H1 (cell line): ENCODE results near the gene SYT2. TPM values are rescaled to one million over a fixed set of nuclear protein-coding genes. Genes with fewer than 3 reads are reported as not detected.

ENCODE experiments used
- CTCF ChIA-PET: fragments of 300-600 bp; sonication (Branson Sonifier 250); formaldehyde crosslinking; loops from one replicate; lab custom pipeline; 2021; ENCODE audit not compliant: partially characterized antibody; lab: Charles Lee
- POLR2A ChIA-PET: fragments of 300-600 bp; sonication (Branson Sonifier 250); formaldehyde crosslinking; loops from one replicate; lab custom pipeline; 2021; ENCODE audit warnings: inconsistent platforms; ENCODE audit not compliant: partially characterized antibody; lab: Charles Lee
- DNase-seq, 2 experiments: peaks; one replicate each; pipeline versions ENCODE4 v3.0.0 to v3.0.0-alpha.2; 2010 to 2022; ENCODE audit warnings: low spot score in 2 of 2, low read depth in 1 of 2, mixed read lengths in 1 of 2
- FAIRE-seq: peaks from 2 replicates; lab custom pipeline; 2011; peaks lifted over from hg19 to GRCh38; lab: Jason Lieb, UNC
- H2AFZ ChIP-seq: 2 replicates; pipeline ENCODE4 v1.8.1; 2012; ENCODE audit warnings: low read length, inconsistent platforms
- H2AK5ac ChIP-seq: 2 replicates; pipeline ENCODE4 v1.6.1; 2013; ENCODE audit warnings: low read depth, low read length
- H2BK120ac ChIP-seq: replicated peaks from 2 replicates; pipeline ENCODE3; 2013; ENCODE audit warnings: low read depth, low read length, inconsistent platforms
- H2BK12ac ChIP-seq: 2 replicates; pipeline ENCODE4 v1.6.1; 2013; ENCODE audit warnings: low read depth, low read length
- H2BK15ac ChIP-seq: 2 replicates; pipeline ENCODE4 v1.6.1; 2013; ENCODE audit warnings: low read length
- H2BK20ac ChIP-seq: 2 replicates; pipeline ENCODE4 v1.6.1; 2013; ENCODE audit warnings: low read length
- H2BK5ac ChIP-seq: 2 replicates; pipeline ENCODE4 v1.6.1; 2013; ENCODE audit warnings: low read depth, low read length
- H3K14ac ChIP-seq: 2 replicates; pipeline ENCODE4 v1.6.1; 2013; ENCODE audit warnings: inconsistent platforms; ENCODE audit not compliant: insufficient read length
- H3K18ac ChIP-seq: 2 replicates; pipeline ENCODE4 v1.6.1; 2013; ENCODE audit warnings: low read length; ENCODE audit errors: extremely low read depth
- H3K23ac ChIP-seq: 2 replicates; pipeline ENCODE4 v1.6.1; 2013; ENCODE audit warnings: inconsistent platforms; ENCODE audit not compliant: insufficient read length
- H3K23me2 ChIP-seq: 2 replicates; pipeline ENCODE4 v1.6.1; 2013; ENCODE audit warnings: low read depth, low read length
- H3K27ac ChIP-seq: 2 replicates; pipeline ENCODE4 v1.6.1; 2011; ENCODE audit warnings: low read depth, low read length, inconsistent platforms
- H3K27me3 ChIP-seq, 4 experiments: replicated peaks in 1 of 4; 1 replicate in 1 of 4; 2 replicates in 3 of 4; pipeline versions ENCODE4 v1.6.1 to v1.8.1; 2011 to 2013; ENCODE audit warnings: low read length in 3 of 4, mild to moderate bottlenecking in 3 of 4, inconsistent platforms in 2 of 4, mixed read lengths in 2 of 4, moderate library complexity in 1 of 4; ENCODE audit not compliant: control insufficient read depth in 3 of 4, insufficient read depth in 3 of 4; ENCODE audit errors: extremely low read depth in 1 of 4
- H3K36me3 ChIP-seq, 4 experiments: 2 replicates each; pipeline versions ENCODE4 v1.6.1 to v1.8.1; 2011 to 2013; ENCODE audit warnings: mild to moderate bottlenecking in 4 of 4, low read length in 3 of 4, moderate library complexity in 2 of 4, control low read depth in 1 of 4, inconsistent platforms in 1 of 4; ENCODE audit not compliant: insufficient read depth in 4 of 4, control insufficient read depth in 2 of 4
- H3K4ac ChIP-seq: replicated peaks from 2 replicates; pipeline ENCODE3; 2013; ENCODE audit warnings: low read length, low read depth, mixed read lengths, inconsistent platforms; ENCODE audit not compliant: insufficient read length
- H3K4me1 ChIP-seq, 4 experiments: replicated peaks in 1 of 4; 1 replicate in 1 of 4; 2 replicates in 3 of 4; pipeline versions ENCODE4 v1.6.1 to v1.8.1; 2011 to 2013; ENCODE audit warnings: low read length in 3 of 4, inconsistent platforms in 2 of 4, mixed read lengths in 1 of 4; ENCODE audit not compliant: insufficient read depth in 4 of 4, control insufficient read depth in 3 of 4
- H3K4me2 ChIP-seq, 2 experiments: 2 replicates each; pipeline versions ENCODE4 v1.6.1 to v1.8.1; 2011 to 2013; ENCODE audit warnings: low read depth in 2 of 2, low read length in 2 of 2, control low read depth in 1 of 2, inconsistent platforms in 1 of 2, mild to moderate bottlenecking in 1 of 2; ENCODE audit not compliant: insufficient read depth in 1 of 2
- H3K4me3 ChIP-seq, 4 experiments: fragments of 200-600, 300-600 bp in 1 of 4; sonication (generic), shearing (Covaris generic), sonication (Bioruptor Twin) in 1 of 4; 2 replicates each; pipeline versions ENCODE4 v1.5.1 to v1.8.1; 2011 to 2016; ENCODE audit warnings: low read length in 4 of 4, low read depth in 3 of 4, control low read depth in 2 of 4, inconsistent platforms in 2 of 4, mild to moderate bottlenecking in 2 of 4, mixed read lengths in 1 of 4, moderate library complexity in 1 of 4; ENCODE audit not compliant: insufficient read depth in 2 of 4; ENCODE audit errors: extremely low read depth in 1 of 4
- H3K56ac ChIP-seq: replicated peaks from 2 replicates; pipeline ENCODE3; 2013; ENCODE audit warnings: low read depth, mild to moderate bottlenecking, mixed read lengths, low read length, inconsistent platforms; ENCODE audit not compliant: insufficient read length
- H3K79me1 ChIP-seq: 2 replicates; pipeline ENCODE4 v1.6.1; 2013; ENCODE audit warnings: low read depth, low read length, control low read depth
- H3K79me2 ChIP-seq, 2 experiments: 2 replicates each; pipeline versions ENCODE4 v1.6.1 to v1.8.1; 2012 to 2013; ENCODE audit warnings: low read length in 2 of 2, mild to moderate bottlenecking in 2 of 2, inconsistent platforms in 1 of 2; ENCODE audit not compliant: insufficient read depth in 2 of 2, control insufficient read depth in 1 of 2
- H3K9ac ChIP-seq, 4 experiments: replicated peaks in 1 of 4; 1 replicate in 1 of 4; 2 replicates in 3 of 4; pipeline versions ENCODE4 v1.6.1 to v1.8.1; 2011 to 2013; ENCODE audit warnings: low read depth in 3 of 4, low read length in 3 of 4, control low read depth in 2 of 4, mild to moderate bottlenecking in 2 of 4, moderate library complexity in 2 of 4, inconsistent platforms in 1 of 4; ENCODE audit errors: extremely low read depth in 1 of 4
- H3K9me3 ChIP-seq, 2 experiments: 2 replicates each; pipeline versions ENCODE4 v1.6.1 to v1.8.1; 2012 to 2013; ENCODE audit warnings: mild to moderate bottlenecking in 2 of 2, moderate library complexity in 2 of 2, control low read depth in 1 of 2, inconsistent platforms in 1 of 2, low read depth in 1 of 2, low read length in 1 of 2, mixed read lengths in 1 of 2; ENCODE audit not compliant: insufficient read depth in 2 of 2
- H4K20me1 ChIP-seq, 2 experiments: replicated peaks in 1 of 2; 2 replicates each; pipeline versions ENCODE3 to v1.8.1; 2011 to 2013; ENCODE audit warnings: inconsistent platforms in 2 of 2, low read length in 2 of 2, mild to moderate bottlenecking in 1 of 2; ENCODE audit not compliant: insufficient read depth in 2 of 2, control insufficient read depth in 1 of 2
- H4K5ac ChIP-seq: 2 replicates; pipeline ENCODE4 v1.6.1; 2013; ENCODE audit warnings: low read length, low read depth, mixed read lengths, inconsistent platforms; ENCODE audit not compliant: insufficient read length
- H4K8ac ChIP-seq: 2 replicates; pipeline ENCODE4 v1.8.0; 2013; ENCODE audit warnings: mild to moderate bottlenecking, moderate library complexity, low read length, inconsistent platforms; ENCODE audit not compliant: insufficient read depth; ENCODE audit errors: extremely low read depth
- H4K91ac ChIP-seq: replicated peaks from 2 replicates; pipeline ENCODE3; 2013; ENCODE audit warnings: low read length, mixed read lengths, inconsistent platforms; ENCODE audit not compliant: insufficient read length
- BACH1 ChIP-seq: IDR thresholded peaks from 2 replicates; pipeline ENCODE4 v1.6.1; 2012; ENCODE audit warnings: low read length, improper control_type of control experiment
- CTBP2 ChIP-seq: IDR thresholded peaks from 2 replicates; pipeline ENCODE4 v1.7.0; 2011; ENCODE audit warnings: borderline replicate concordance, mild to moderate bottlenecking, moderate library complexity, mixed read lengths, low read length; ENCODE audit not compliant: insufficient read depth, insufficient read length
- CTCF ChIP-seq, 3 experiments: IDR thresholded peaks; 1 replicate in 2 of 3; 2 replicates in 1 of 3; pipeline versions ENCODE4 v1.5.1 to v1.6.1; 2011; ENCODE audit warnings: low read length in 3 of 3, mild to moderate bottlenecking in 3 of 3, inconsistent platforms in 2 of 3, low read depth in 1 of 3, moderate library complexity in 1 of 3; ENCODE audit not compliant: insufficient read depth in 1 of 3; ENCODE audit errors: control extremely low read depth in 1 of 3
- E2F6 ChIP-seq: IDR thresholded peaks from 2 replicates; pipeline ENCODE4 v1.6.1; 2012; ENCODE audit warnings: inconsistent platforms
- KDM1A ChIP-seq: fragments of 200-600, 300-600 bp; sonication (generic); IDR thresholded peaks from 2 replicates; pipeline ENCODE4 v1.7.1; 2016; ENCODE audit warnings: mild to moderate bottlenecking, low read length, borderline replicate concordance
- KDM4A ChIP-seq: IDR thresholded peaks from one replicate; pipeline ENCODE4 v1.7.1; 2012; ENCODE audit warnings: low read depth, mild to moderate bottlenecking, moderate library complexity, low read length, inconsistent platforms; ENCODE audit not compliant: severe bottlenecking
- KDM5A ChIP-seq: fragments of 200-600 bp; IDR thresholded peaks from 2 replicates; pipeline ENCODE4 v1.7.1; 2012; ENCODE audit warnings: mild to moderate bottlenecking, low read length, inconsistent platforms, mixed read lengths
- MAX ChIP-seq: IDR thresholded peaks from 2 replicates; pipeline ENCODE4 v1.6.1; 2012; ENCODE audit warnings: inconsistent platforms
- POU5F1 ChIP-seq: IDR thresholded peaks from 2 replicates; pipeline ENCODE4 v1.6.1; 2011; ENCODE audit warnings: low read depth, mild to moderate bottlenecking, low read length, moderate library complexity
- RXRA ChIP-seq: IDR thresholded peaks from 2 replicates; pipeline ENCODE4 v1.6.1; 2011; ENCODE audit warnings: low read depth, mild to moderate bottlenecking, low read length, moderate library complexity; ENCODE audit not compliant: insufficient read depth
- SP1 ChIP-seq: IDR thresholded peaks from 2 replicates; pipeline ENCODE4 v1.6.1; 2011; ENCODE audit warnings: low read depth, low read length
- WGBS, 2 experiments: shearing (Covaris generic) in 1 of 2; methylation state at CpG; one replicate each; pipeline versions ENCODE4 v1.1.6 to v1.1.7; 2013 to 2015; ENCODE audit warnings: low lambda C conversion rate in 2 of 2, mixed read lengths in 2 of 2, inconsistent platforms in 1 of 2, low coverage in 1 of 2, missing lambda C conversion rate in 1 of 2; ENCODE audit not compliant: insufficient replicate concordance in 2 of 2, insufficient coverage in 1 of 2, insufficient read length in 1 of 2; ENCODE audit errors: extremely low coverage in 1 of 2, missing lambda C conversion rate in 1 of 2; 5-methylcytosine and 5-hydroxymethylcytosine counted together
- polyA plus RNA-seq, 7 experiments: library from polyadenylated mRNA; depleted of rRNA in 3 of 7; stranded (reverse) in 5 of 7; unstranded in 2 of 7; fragments of >200 nt in 5 of 7; fragments of 200-250 nt in 2 of 7; gene quantifications; 1 replicate in 5 of 7; 2 replicates in 1 of 7; 4 replicates in 1 of 7; pipeline versions ENCODE4 v1.2.1 to v1.2.3, GENCODE V29; 2011 to 2013; ENCODE audit warnings: missing spikeins in 2 of 7, mixed read lengths in 2 of 7
- total RNA-seq: library from RNA; stranded (reverse); fragmentation: NEBNext Ultra II Directional; extraction: Animal tissue kit (Norgen Biotek cat#: 25700); gene quantifications from 2 replicates; pipeline ENCODE4 v1.2.1, GENCODE V29; 2021

The SYT2 gene
- total and polyA plus RNA-seq, 2 of the 8 experiments (the other 6 are each of a cell fraction or from before 2014, with no cell fraction given): 2.8 to 11.0 TPM

- no peak overlapping the region for H2AK5ac ChIP-seq
- WGBS, 2 experiments: 75% methylated on average over 2 of the region's 3 CpGs; no CpG with 5 or more reads in 1 of the 2 experiments
- TF ChIP-seq SP1 (no peak), POU5F1 (no peak), CTCF (IDR thresholded peaks at IDR 0.05; ENCODE audit: control extremely low read depth in 1 of 3, insufficient read depth in 1 of 3, low read depth in 1 of 3, low read length in 3 of 3) (no peak), RXRA (no peak), KDM4A (no peak), KDM1A (no peak), KDM5A (no peak), E2F6 (no peak), BACH1 (no peak), CTBP2 (no peak), MAX (no peak)
These were observed 88.8 kb downstream of the SYT2 start for GRCh38 chr1:202621446-202621845.

More at GRCh38 chr1:202621446-202621845, 88.8 kb downstream of the SYT2 start:
- no peak overlapping the region for H3K18ac ChIP-seq
- no peak overlapping the region for H4K8ac ChIP-seq
- no peak overlapping the region for H2BK120ac ChIP-seq
- H3K56ac ChIP-seq: no peak overlapping the region
- no peak overlapping the region for H2BK5ac ChIP-seq
- peaks cover 0 to 7% of the 10 kb centered on the region in 2 experiments for H4K20me1 ChIP-seq
- no peak overlapping the region for H4K91ac ChIP-seq
- H3K23ac ChIP-seq: no peak overlapping the region
- H2BK12ac ChIP-seq: no peak overlapping the region
- no peaks in the 10 kb centered on the region for H3K79me2 ChIP-seq
- H2AFZ ChIP-seq: no peak overlapping the region
- no peaks in the 10 kb centered on the region for H3K27me3 ChIP-seq
- H3K9me3 ChIP-seq: no peaks in the 10 kb centered on the region
- H3K4me2 ChIP-seq: no peak overlapping the region
- H3K27ac ChIP-seq: no peak overlapping the region
- H3K9ac ChIP-seq: no peak overlapping the region
- H3K4me3 ChIP-seq: no peak overlapping the region
- peaks cover 7% of the 10 kb centered on the region for H3K79me1 ChIP-seq
- H3K23me2 ChIP-seq: peaks cover 11% of the 10 kb centered on the region; the same call in 1 of the 2 replicates
- no peak overlapping the region for H3K14ac ChIP-seq
- CTCF ChIA-PET: interaction anchor here (0.7 to 3.0 kb wide), 11 partner anchors 9 to 432 kb away, joined by 3 to 14 read pairs (median 4); no protein-coding TSS in a partner anchor
- H3K36me3 ChIP-seq: no peaks in the 10 kb centered on the region; a peak in 1 of 8 replicates
- H4K5ac ChIP-seq: no peak overlapping the region
- no peak overlapping the region for H2BK15ac ChIP-seq
- H3K4ac ChIP-seq: no peak overlapping the region
- H2BK20ac ChIP-seq: no peak overlapping the region
- POLR2A ChIA-PET: no interaction called here
- H3K4me1 ChIP-seq: peaks cover 6 to 15% (median 9%) of the 10 kb centered on the region in 4 experiments
- FAIRE-seq: no peak
- DNase-seq: no peak
